Articular chondrocyte of knee joint (primary cell): ENCODE data around the gene MAP9. TPM values are rescaled to one million over a fixed set of nuclear protein-coding genes. Genes with fewer than 3 reads are reported as not detected.

Experiments used
- small RNA-seq: library from RNA; depleted of rRNA; stranded (forward); fragments of <200 nt; gene quantifications from one replicate; pipeline ENCODE3, GENCODE V24; 2012
- total RNA-seq: library from RNA; depleted of rRNA; stranded (reverse); fragments of >200 nt; gene quantifications from 2 replicates; pipeline ENCODE4 v1.2.3, GENCODE V29; 2012

MAP9 gene
- total RNA-seq = 5.4 and 11.0 TPM in 2 replicates

DNA sequence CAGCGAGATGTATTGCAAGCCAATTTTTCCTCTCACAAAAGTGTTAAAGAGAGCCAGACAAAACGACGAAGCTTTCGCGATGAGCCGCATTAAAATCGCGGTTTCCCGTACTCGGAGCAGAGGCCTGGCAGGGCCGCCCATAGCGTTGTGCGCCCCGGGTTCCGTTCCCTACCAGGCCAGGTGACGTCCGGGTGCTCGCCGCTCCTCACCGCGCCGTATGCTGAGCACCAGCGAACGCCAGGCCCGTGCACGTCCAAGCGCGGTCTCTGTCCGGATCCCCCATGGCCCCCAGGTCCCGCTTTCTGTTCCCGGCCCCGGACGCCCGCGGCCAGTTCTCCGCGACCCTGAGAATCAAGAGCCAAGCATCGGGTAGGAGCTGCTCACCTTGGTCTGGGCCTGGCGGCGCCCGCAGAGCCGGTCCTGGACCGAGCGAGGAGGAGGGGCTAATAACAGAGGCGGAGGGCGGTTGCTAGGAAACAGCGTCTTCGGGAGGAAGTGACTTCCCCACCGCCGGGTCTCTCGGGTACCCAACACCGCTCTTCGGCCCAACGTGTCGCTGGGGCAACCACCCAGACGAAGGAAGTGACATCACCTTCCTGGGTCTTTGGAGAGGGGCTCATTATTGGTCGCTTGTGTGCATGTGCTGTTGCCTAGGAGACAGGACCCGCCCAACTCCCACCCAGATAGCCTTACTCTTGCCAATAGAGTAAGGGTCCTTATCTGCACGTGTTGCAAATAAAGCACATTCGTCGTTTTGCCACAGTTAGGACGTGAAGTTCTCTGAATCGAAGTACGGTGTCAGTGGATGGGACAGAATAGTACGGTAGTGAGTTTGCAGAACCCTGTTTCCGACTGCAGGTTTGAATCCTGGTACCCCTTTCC, at the start of gene MAP9:
MAP9 (minus strand) TSS at position 579 of the 882 bp plus-strand sequence. CDS start 1,115 bp downstream, outside the sequence.

Small RNAs within 50 kb of the gene (small RNA-seq; reads per million reads assigned to genes)
- gene AC097467.4 (not detected), gene YWHAEP4 (not detected)

Other genes starting within 250 kb of the MAP9 start
- gene NPY2R, start 168.3 kb downstream of the MAP9 start, total RNA-seq = not detected in 2 replicates